Upper lobe of left lung (tissue), 4 donors: ENCODE results near the gene OPCML.

Experiments
- CTCF ChIP-seq, 6 experiments: fragments of 450-650 bp in 4 of 6; fragments of 200-600 bp in 2 of 6; sonication (generic) in 2 of 6; IDR thresholded peaks; one replicate each; pipeline ENCODE4 v1.5.1; 2016 to 2019; ENCODE audit warnings: antibody characterized with exemption in 6 of 6
- EP300 ChIP-seq, 4 donors: sonication (generic); formaldehyde crosslinking; IDR thresholded peaks; one replicate each; pipeline ENCODE4 v1.5.1; 2017; ENCODE audit warnings: antibody characterized with exemption in 4 of 4, control low read depth in 2 of 4
- POLR2AphosphoS5 ChIP-seq, 2 donors: sonication (generic); formaldehyde crosslinking; IDR thresholded peaks; one replicate each; pipeline ENCODE4 v1.5.1; 2017; ENCODE audit warnings: antibody characterized with exemption in 2 of 2

- TF ChIP-seq CTCF (IDR thresholded peaks at IDR 0.05), result no peak
- no peak for TF ChIP-seq EP300 (IDR thresholded peaks at IDR 0.05)
- TF ChIP-seq POLR2AphosphoS5 (IDR thresholded peaks at IDR 0.05), result no peak
These were observed 1000.4 kb downstream of the OPCML start for GRCh38 chr11:132531921-132532320.
